GM12891 (cell line): ENCODE measurements around the gene KIAA1328.

Source experiments
- PAX5 ChIP-seq: IDR thresholded peaks from 2 replicates; pipeline ENCODE4 v1.6.1; 2011; ENCODE audit warnings: low read length, moderate library complexity, mild to moderate bottlenecking; ENCODE audit not compliant: insufficient read depth, severe bottlenecking
- POLR2A ChIP-seq: IDR thresholded peaks from 2 replicates; pipeline ENCODE4 v1.6.1; 2011; ENCODE audit warnings: low read depth, low read length, control low read depth
- POLR2AphosphoS5 ChIP-seq: IDR thresholded peaks from 2 replicates; pipeline ENCODE4 v1.6.1; 2011; ENCODE audit warnings: low read depth, low read length, control low read depth
- POU2F2 ChIP-seq: IDR thresholded peaks from 2 replicates; pipeline ENCODE4 v1.6.1; 2011; ENCODE audit warnings: low read depth, mild to moderate bottlenecking, control low read depth, low read length, moderate library complexity
- SPI1 ChIP-seq: IDR thresholded peaks from 2 replicates; pipeline ENCODE4 v1.6.1; 2011; ENCODE audit warnings: low read depth, low read length, control low read depth
- TAF1 ChIP-seq: IDR thresholded peaks from 2 replicates; pipeline ENCODE4 v1.6.1; 2011; ENCODE audit warnings: low read depth, low read length, control low read depth

DNA sequence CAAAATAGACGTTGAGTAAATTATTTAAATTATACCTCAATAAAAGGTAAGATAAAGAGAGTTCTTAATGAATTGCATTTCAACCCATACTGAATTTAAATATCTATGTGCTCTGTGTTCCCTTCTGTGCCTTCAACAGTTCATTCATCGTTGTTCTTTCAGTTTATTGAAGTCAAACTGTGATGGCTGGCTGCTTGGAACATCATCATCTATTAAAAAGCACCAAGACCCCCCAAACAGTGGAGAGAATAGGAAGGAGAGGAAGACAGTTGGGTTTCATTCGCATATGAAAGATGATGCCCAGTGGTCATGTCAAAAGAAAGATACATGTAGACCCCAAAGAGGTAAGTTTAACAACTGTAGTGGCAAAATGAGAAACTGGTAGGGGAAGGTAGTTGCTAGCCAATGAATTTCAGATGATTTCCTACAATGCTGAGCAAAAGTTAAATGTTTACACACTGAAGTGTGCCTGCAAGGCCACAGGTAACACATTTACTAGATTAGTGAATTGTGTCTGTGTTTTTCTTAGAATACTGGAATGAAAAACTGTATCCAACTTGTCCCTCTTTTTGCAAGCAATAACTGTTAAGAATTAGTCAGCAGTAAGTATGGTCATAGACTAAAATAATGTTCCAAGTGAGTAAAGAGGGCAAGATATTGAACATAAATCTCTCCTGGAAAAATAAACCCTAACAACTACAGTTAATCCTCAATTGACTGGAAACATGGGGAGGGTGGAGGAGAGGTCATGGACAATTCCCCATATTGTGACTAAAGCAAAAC is 331.3 kb downstream of the KIAA1328 start:
- no peak for TF ChIP-seq POLR2AphosphoS5
- no peak for TF ChIP-seq TAF1
- no peak for TF ChIP-seq POLR2A
- no peak for TF ChIP-seq PAX5
- TF ChIP-seq POU2F2 = no peak
- no peak for TF ChIP-seq SPI1
